Measurements from ENCODE around the gene UBXN11.

DNA sequence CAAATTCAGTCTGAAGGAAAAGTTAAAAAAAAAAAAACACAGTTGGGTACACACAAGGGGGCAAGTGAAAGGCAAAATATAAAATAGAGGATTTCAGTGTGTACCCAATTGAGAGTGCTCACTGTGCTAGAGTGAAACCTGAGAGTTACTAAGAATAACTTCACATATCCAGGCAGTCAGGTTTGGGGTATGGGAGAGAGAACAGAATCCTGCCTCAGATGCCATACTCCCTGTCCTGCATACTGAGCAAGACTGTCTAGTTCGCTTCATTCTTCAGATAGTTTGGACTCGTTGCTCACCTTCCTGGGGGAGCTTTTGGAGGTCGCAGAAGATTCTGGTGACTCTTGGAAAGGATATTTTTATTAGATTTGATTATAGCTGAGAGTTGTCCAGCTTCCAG lies 52.0 kb downstream of the UBXN11 start:
- TF ChIP-seq TAF1 (IDR thresholded peaks at IDR 0.05; ENCODE audit: borderline replicate concordance, insufficient read depth, low read length) (no peak), POLR2AphosphoS5 (IDR thresholded peaks at IDR 0.05; ENCODE audit: low read depth, low read length) (no peak), SIN3A (IDR thresholded peaks at IDR 0.05; ENCODE audit: borderline replicate concordance, insufficient read depth, low read length) (no peak)

All from PFSK-1 (cell line).